SU-DHL-6 (cell line): ENCODE results near the gene PRKAB1.

ENCODE experiments used
- H2AFZ ChIP-seq: fragments of 200-600 bp; sonication (generic); 2 replicates; pipeline ENCODE4 v1.6.1; 2014; ENCODE audit warnings: low read depth, mild to moderate bottlenecking, moderate library complexity, mixed read lengths, antibody characterized with exemption, low read length; ENCODE audit not compliant: severe bottlenecking
- H3F3A ChIP-seq: fragments of 200-600 bp; shearing (Covaris generic); 2 replicates; pipeline ENCODE4 v1.6.0; 2016; ENCODE audit warnings: antibody characterized with exemption, mild to moderate bottlenecking; ENCODE audit not compliant: insufficient read depth
- H3K27ac ChIP-seq: fragments of 200-600 bp; sonication (generic); 2 replicates; pipeline ENCODE4 v1.5.1; 2016; ENCODE audit warnings: low read depth, mild to moderate bottlenecking, low read length, moderate library complexity, mixed read lengths
- H3K27me3 ChIP-seq: fragments of 200-600 bp; sonication (generic), shearing (Covaris generic); 2 replicates; pipeline ENCODE4 v1.6.0; 2014; ENCODE audit warnings: mild to moderate bottlenecking, low read length
- H3K36me3 ChIP-seq: fragments of 200-600 bp; sonication (generic); 2 replicates; pipeline ENCODE4 v1.6.1; 2014; ENCODE audit warnings: mild to moderate bottlenecking, low read length, mixed read lengths
- H3K4me2 ChIP-seq: fragments of 300-600, 200-600 bp; shearing (Covaris generic), sonication (generic); 2 replicates; pipeline ENCODE4 v1.6.0; 2014; ENCODE audit warnings: low read length, low read depth, mild to moderate bottlenecking; ENCODE audit not compliant: poor library complexity, severe bottlenecking
- H3K4me3 ChIP-seq: fragments of 200-600 bp; sonication (generic); 2 replicates; pipeline ENCODE4 v1.5.1; 2014; ENCODE audit warnings: antibody characterized with exemption, low read length, mild to moderate bottlenecking, mixed read lengths; ENCODE audit not compliant: insufficient read depth, poor library complexity, severe bottlenecking
- H3K79me2 ChIP-seq: fragments of 200-600 bp; sonication (generic); 2 replicates; pipeline ENCODE4 v1.6.1; 2014; ENCODE audit warnings: mild to moderate bottlenecking, low read length, moderate library complexity; ENCODE audit not compliant: insufficient read depth
- H3K9ac ChIP-seq: fragments of 200-600 bp; sonication (generic); 2 replicates; pipeline ENCODE4 v1.7.0; 2014; ENCODE audit warnings: mild to moderate bottlenecking, low read length
- H3K9me2 ChIP-seq: fragments of 200-600 bp; sonication (generic); replicated peaks from 2 replicates; pipeline ENCODE4 v1.6.1; 2014; ENCODE audit warnings: low read length; ENCODE audit not compliant: insufficient read depth
- H3K9me3 ChIP-seq: fragments of 200-600 bp; sonication (generic); 2 replicates; pipeline ENCODE4 v1.6.1; 2014; ENCODE audit warnings: low read length, mixed read lengths; ENCODE audit not compliant: insufficient read depth
- H4K20me1 ChIP-seq: fragments of 200-600 bp; sonication (generic); 2 replicates; pipeline ENCODE4 v1.6.1; 2014; ENCODE audit warnings: low read depth, mild to moderate bottlenecking, antibody characterized with exemption, low read length, moderate library complexity, mixed read lengths
- CTCF ChIP-seq: fragments of 200-600 bp; sonication (generic); IDR thresholded peaks from one replicate; pipeline ENCODE4 v1.5.1; 2017; ENCODE audit warnings: antibody characterized with exemption, mild to moderate bottlenecking, low read length, moderate library complexity; ENCODE audit not compliant: insufficient read depth, poor library complexity, severe bottlenecking
- EZH2phosphoT487 ChIP-seq: fragments of 200-600 bp; sonication (generic), shearing (Covaris generic); conservative IDR thresholded peaks from 2 replicates; pipeline ENCODE4 v1.6.1; 2018; ENCODE audit warnings: mild to moderate bottlenecking, antibody characterized with exemption, low read length, moderate library complexity, mixed read lengths

PRKAB1 gene

GRCh38 chr12:119714614-119715267, 46.8 kb downstream of the PRKAB1 start:
- Histone ChIP-seq H2AFZ (no peak overlapping the region), H3K36me3 (peaks cover 4% of the 10 kb centered on the region; the same call in 1 of the 2 replicates)

GRCh38 chr12:119715268-119715620, 47.3 kb downstream of the PRKAB1 start:
- Histone ChIP-seq H2AFZ (no peak overlapping the region), H3K9ac (no peak overlapping the region), H3K27ac (no peak overlapping the region), H3K27me3 (no peaks in the 10 kb centered on the region), H3K36me3 (peaks cover 4% of the 10 kb centered on the region; the same call in 1 of the 2 replicates), H4K20me1 (no peaks in the 10 kb centered on the region), H3K9me3 (no peaks in the 10 kb centered on the region), H3F3A (no peaks in the 10 kb centered on the region), H3K79me2 (no peaks in the 10 kb centered on the region), H3K4me3 (no peak overlapping the region), H3K9me2 (no peaks in the 10 kb centered on the region), H3K4me2 (no peak overlapping the region)
- TF ChIP-seq CTCF (no peak), EZH2phosphoT487 (no peak)

More at GRCh38 chr12:119714614-119715267, 46.8 kb downstream of the PRKAB1 start:
- H3K4me3 ChIP-seq: no peak overlapping the region
- no peak overlapping the region for H3K9ac ChIP-seq
- no peaks in the 10 kb centered on the region for H3K9me3 ChIP-seq
- no peaks in the 10 kb centered on the region for H3K79me2 ChIP-seq
- no peak overlapping the region for H3K4me2 ChIP-seq
- no peak for TF ChIP-seq EZH2phosphoT487
- no peak for TF ChIP-seq CTCF
- H3K27ac ChIP-seq: no peak overlapping the region
- H3F3A ChIP-seq: no peaks in the 10 kb centered on the region
- no peaks in the 10 kb centered on the region for H3K27me3 ChIP-seq
- H4K20me1 ChIP-seq: no peaks in the 10 kb centered on the region
- H3K9me2 ChIP-seq: no peaks in the 10 kb centered on the region

- no peak overlapping the region for H3K4me3 ChIP-seq
- no peak overlapping the region for H3K27ac ChIP-seq
- no peaks in the 10 kb centered on the region for H3F3A ChIP-seq
- peaks cover 4% of the 10 kb centered on the region; the same call in 1 of the 2 replicates for H3K36me3 ChIP-seq
- no peak for TF ChIP-seq EZH2phosphoT487
- TF ChIP-seq CTCF: no peak
- no peaks in the 10 kb centered on the region for H3K9me3 ChIP-seq
- no peak overlapping the region for H2AFZ ChIP-seq
- H3K9ac ChIP-seq: no peak overlapping the region
- H3K79me2 ChIP-seq: no peaks in the 10 kb centered on the region
- H3K27me3 ChIP-seq: no peaks in the 10 kb centered on the region
- H3K9me2 ChIP-seq: no peaks in the 10 kb centered on the region
- H4K20me1 ChIP-seq: no peaks in the 10 kb centered on the region
- no peak overlapping the region for H3K4me2 ChIP-seq
Observed at GRCh38 chr12:119718141-119718540, 50.2 kb downstream of the PRKAB1 start.
